ENCODE data around the gene PLXNA1.

DNA sequence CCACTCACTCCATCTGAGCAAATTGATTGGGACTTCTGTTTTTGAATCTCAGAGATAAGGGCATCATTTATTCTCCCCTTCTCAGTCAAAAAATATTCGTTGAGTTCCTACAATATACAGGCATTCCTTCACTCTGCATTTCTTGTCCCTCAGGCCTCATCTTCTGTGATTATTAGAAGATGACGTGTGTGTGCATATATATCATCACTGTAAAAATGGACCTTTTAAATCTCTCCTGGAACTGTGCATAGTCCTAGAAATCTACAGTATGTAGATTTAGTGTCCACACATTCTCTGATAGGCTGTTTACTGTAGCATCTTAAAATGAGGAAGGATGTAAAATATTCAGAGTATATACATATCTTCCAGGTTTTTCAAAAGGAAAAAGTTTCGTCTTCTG, 43.2 kb upstream of the PLXNA1 start:
- TF ChIP-seq, protein P1, sequence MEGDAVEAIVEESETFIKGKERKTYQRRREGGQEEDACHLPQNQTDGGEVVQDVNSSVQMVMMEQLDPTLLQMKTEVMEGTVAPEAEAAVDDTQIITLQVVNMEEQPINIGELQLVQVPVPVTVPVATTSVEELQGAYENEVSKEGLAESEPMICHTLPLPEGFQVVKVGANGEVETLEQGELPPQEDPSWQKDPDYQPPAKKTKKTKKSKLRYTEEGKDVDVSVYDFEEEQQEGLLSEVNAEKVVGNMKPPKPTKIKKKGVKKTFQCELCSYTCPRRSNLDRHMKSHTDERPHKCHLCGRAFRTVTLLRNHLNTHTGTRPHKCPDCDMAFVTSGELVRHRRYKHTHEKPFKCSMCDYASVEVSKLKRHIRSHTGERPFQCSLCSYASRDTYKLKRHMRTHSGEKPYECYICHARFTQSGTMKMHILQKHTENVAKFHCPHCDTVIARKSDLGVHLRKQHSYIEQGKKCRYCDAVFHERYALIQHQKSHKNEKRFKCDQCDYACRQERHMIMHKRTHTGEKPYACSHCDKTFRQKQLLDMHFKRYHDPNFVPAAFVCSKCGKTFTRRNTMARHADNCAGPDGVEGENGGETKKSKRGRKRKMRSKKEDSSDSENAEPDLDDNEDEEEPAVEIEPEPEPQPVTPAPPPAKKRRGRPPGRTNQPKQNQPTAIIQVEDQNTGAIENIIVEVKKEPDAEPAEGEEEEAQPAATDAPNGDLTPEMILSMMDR (IDR thresholded peaks at IDR 0.05; ENCODE audit: low read length), result no peak
- no peak for TF ChIP-seq EZH2 (optimal IDR thresholded peaks at IDR 0.05; ENCODE audit: low read depth, low read length)

Data from MM.1S (cell line).